H1 (cell line): ENCODE measurements around the gene BCL2L11. TPM values are rescaled to one million over a fixed set of nuclear protein-coding genes. Genes with fewer than 3 reads are reported as not detected.
A peak's percentile ranks its signal among the peaks of the same experiment; 100 is the strongest.

Experiments
- CBX8 ChIP-seq: fragments of 300-800, 300-1000 bp; sonication (generic); IDR thresholded peaks from 2 replicates; pipeline ENCODE4 v1.7.1; 2016; ENCODE audit warnings: low read depth, low read length, borderline replicate concordance
- CEBPB ChIP-seq: IDR thresholded peaks from 2 replicates; pipeline ENCODE4 v1.6.1; 2012; ENCODE audit warnings: low read depth, low read length
- CHD7 ChIP-seq: fragments of 300-600 bp; sonication (generic); IDR thresholded peaks from 2 replicates; pipeline ENCODE4 v1.7.1; 2012; ENCODE audit warnings: low read length, moderate library complexity, mild to moderate bottlenecking, inconsistent platforms; ENCODE audit not compliant: insufficient replicate concordance
- NRF1 ChIP-seq: IDR thresholded peaks from 2 replicates; pipeline ENCODE4 v1.6.1; 2011; ENCODE audit warnings: mild to moderate bottlenecking, low read depth, low read length, improper control_type of control experiment
- polyA plus RNA-seq, 7 experiments: library from polyadenylated mRNA; depleted of rRNA in 3 of 7; stranded (reverse) in 5 of 7; unstranded in 2 of 7; fragments of >200 nt in 5 of 7; fragments of 200-250 nt in 2 of 7; gene quantifications; 1 replicate in 5 of 7; 2 replicates in 1 of 7; 4 replicates in 1 of 7; pipeline versions ENCODE4 v1.2.1 to v1.2.3, GENCODE V29; 2011 to 2013; ENCODE audit warnings: missing spikeins in 2 of 7, mixed read lengths in 2 of 7
- total RNA-seq: library from RNA; stranded (reverse); fragmentation: NEBNext Ultra II Directional; extraction: Animal tissue kit (Norgen Biotek cat#: 25700); gene quantifications from 2 replicates; pipeline ENCODE4 v1.2.1, GENCODE V29; 2021

The BCL2L11 gene
- total and polyA plus RNA-seq, 2 of the 8 experiments (the other 6 are each of a cell fraction or from before 2014, with no cell fraction given), result 7.5 to 22.9 TPM

- no peak for TF ChIP-seq CHD7
- no peak for TF ChIP-seq NRF1
- TF ChIP-seq CEBPB, result no peak
- 0 out of 2 replicates have a peak, but pooled peaks have one; percentile 18 for TF ChIP-seq CBX8
Measured at GRCh38 chr2:111118481-111118980, 2.2 kb upstream of the BCL2L11 start (continued).
